AG09309 (cell line): ENCODE results near the gene ESR1.
"Not testable (repeated sequence)": the region's sequence is repeated elsewhere in the genome, so short reads cannot be mapped to it uniquely, and the experiment has no call there.

Source experiments
- DNase-seq: peaks from one replicate; pipeline ENCODE4 v3.0.0-alpha.2; 2010; ENCODE audit warnings: low read depth
- H3K4me3 ChIP-seq: 2 replicates; pipeline ENCODE4 v1.5.1; 2011; ENCODE audit warnings: mild to moderate bottlenecking, low read depth, low read length, moderate library complexity; ENCODE audit not compliant: control insufficient read depth
- CTCF ChIP-seq: IDR thresholded peaks from 2 replicates; pipeline ENCODE4 v1.5.1; 2011; ENCODE audit warnings: mild to moderate bottlenecking, low read depth, low read length, inconsistent platforms; ENCODE audit not compliant: insufficient read depth, control insufficient read depth; ENCODE audit errors: missing control alignments

ESR1 gene

GRCh38 chr6:152070556-152070955, 263.1 kb downstream of the ESR1 start:
- no peak for DNase-seq
- no peak for TF ChIP-seq CTCF
- no peak overlapping the region for H3K4me3 ChIP-seq

- DNase-seq, result no peak
- no peak overlapping the region for H3K4me3 ChIP-seq
- TF ChIP-seq CTCF, result no peak
These were observed 263.8 kb downstream of the ESR1 start for GRCh38 chr6:152071318-152071717.

- H3K4me3 ChIP-seq, result no peak overlapping the region
- TF ChIP-seq CTCF, result no peak
- DNase-seq, result no peak
These were observed 264.4 kb downstream of the ESR1 start for GRCh38 chr6:152071843-152072242.

GRCh38 chr6:152076242-152076641, 268.8 kb downstream of the ESR1 start:
- H3K4me3 ChIP-seq, DNase-seq: not testable (repeated sequence)

GRCh38 chr6:152078001-152078400, 270.5 kb downstream of the ESR1 start:
- no peak for DNase-seq
- no peak for TF ChIP-seq CTCF
- no peak overlapping the region for H3K4me3 ChIP-seq

GRCh38 chr6:152078804-152079203, 271.3 kb downstream of the ESR1 start:
- no peak for TF ChIP-seq CTCF
- DNase-seq, result no peak
- no peak overlapping the region for H3K4me3 ChIP-seq

GRCh38 chr6:152085451-152085921, 278.0 kb downstream of the ESR1 start:
- no peak for DNase-seq
- TF ChIP-seq CTCF, result no peak
- H3K4me3 ChIP-seq, result no peak overlapping the region
